ENCODE results near the gene MFAP3L. TPM values are rescaled to one million over a fixed set of nuclear protein-coding genes. Genes with fewer than 3 reads are reported as not detected.

Gene MFAP3L
- total RNA-seq, 5 donors from 2014 or later (not counting 1 experiment from before 2014, with no cell fraction given), result 0.75 to 1.7 (median 0.90) TPM

- DNase-seq, result no peak
- H3K4me3 Mint-ChIP-seq, result no peak overlapping the region
- CTCF ChIA-PET, result no interaction called here
- no peak for ATAC-seq (replicated peaks in 1 of 4)
- H3K27ac Mint-ChIP-seq, result no peak overlapping the region
- H3K4me3 ChIP-seq (ENCODE audit: control insufficient read depth in 1 of 2, extremely low read depth in 1 of 2, low read length in 1 of 2), result no peak overlapping the region
- peaks cover 0 to 10% (median 1%) of the 10 kb centered on the region in 3 donors for H3K4me1 Mint-ChIP-seq
- H3K9me3 Mint-ChIP-seq, result no peaks in the 10 kb centered on the region
- WGBS (ENCODE audit: insufficient coverage), result no CpG with 5 or more reads among the region's 2 CpGs
- H3K36me3 Mint-ChIP-seq, result no peaks in the 10 kb centered on the region
- peaks cover 6 to 9% of the 10 kb centered on the region in 2 donors for H3K27me3 Mint-ChIP-seq
- POLR2A ChIA-PET, result interaction anchor here in 1 of 2 donors (0.6 kb wide), 1 partner anchor 116 kb away, joined by 3 read pairs; no protein-coding TSS in a partner anchor
- H3K4me1 ChIP-seq (ENCODE audit: control insufficient read depth in 1 of 2, extremely low read depth in 1 of 2, insufficient read depth in 2 of 2, low read length in 2 of 2), result no peaks in the 10 kb centered on the region
- no peaks in the 10 kb centered on the region for H3K36me3 ChIP-seq (ENCODE audit: control insufficient read depth in 2 of 2, extremely low read depth in 1 of 2, insufficient read depth in 1 of 2, low read length in 1 of 2)
- no peak overlapping the region for H3K27ac ChIP-seq (ENCODE audit: low read length)
- no peaks in the 10 kb centered on the region for H3K27me3 ChIP-seq (replicated peaks in 1 of 2; ENCODE audit: control insufficient read depth in 2 of 2, extremely low read depth in 1 of 2, insufficient read depth in 2 of 2, low read length in 1 of 2)
- H3K9me3 ChIP-seq, result no peaks in the 10 kb centered on the region
Observed at GRCh38 chr4:169986369-169986768, 39.8 kb downstream of the MFAP3L start.

GRCh38 chr4:169985881-169986280, 40.3 kb downstream of the MFAP3L start:
- H3K27ac ChIP-seq (ENCODE audit: low read length), result no peak overlapping the region
- ChIA-PET POLR2A (interaction anchor here in 1 of 2 donors (0.6 to 0.7 kb wide), 2 partner anchors 116 to 424 kb away, joined by 3 to 5 read pairs; no protein-coding TSS in a partner anchor), CTCF (interaction anchor here in 1 of 2 donors (0.9 kb wide), 1 partner anchor 13 kb away, joined by 3 read pairs; no protein-coding TSS in a partner anchor)
- Mint-ChIP-seq H3K27ac (no peak overlapping the region), H3K4me1 (peaks cover 0 to 10% (median 1%) of the 10 kb centered on the region in 3 donors), H3K9me3 (no peaks in the 10 kb centered on the region), H3K27me3 (peaks cover 10 to 13% of the 10 kb centered on the region in 2 donors), H3K36me3 (no peaks in the 10 kb centered on the region), H3K4me3 (no peak overlapping the region)
- no peaks in the 10 kb centered on the region for H3K36me3 ChIP-seq (ENCODE audit: control insufficient read depth in 2 of 2, extremely low read depth in 1 of 2, insufficient read depth in 1 of 2, low read length in 1 of 2)
- no peaks in the 10 kb centered on the region for H3K9me3 ChIP-seq
- no peak overlapping the region for H3K4me3 ChIP-seq (ENCODE audit: control insufficient read depth in 1 of 2, extremely low read depth in 1 of 2, low read length in 1 of 2)
- DNase-seq (no peak), ATAC-seq (replicated peaks in 1 of 4) (no peak)
- peaks cover 0 to 3% of the 10 kb centered on the region in 2 experiments for H3K27me3 ChIP-seq (replicated peaks in 1 of 2; ENCODE audit: control insufficient read depth in 2 of 2, extremely low read depth in 1 of 2, insufficient read depth in 2 of 2, low read length in 1 of 2)
- WGBS (ENCODE audit: insufficient coverage), result 100% methylated on average over 1 of the region's 2 CpGs
- H3K4me1 ChIP-seq (ENCODE audit: control insufficient read depth in 1 of 2, extremely low read depth in 1 of 2, insufficient read depth in 2 of 2, low read length in 2 of 2), result no peaks in the 10 kb centered on the region

- DNase-seq (no peak), ATAC-seq (replicated peaks in 1 of 4) (no peak)
- Mint-ChIP-seq H3K9me3 (no peaks in the 10 kb centered on the region), H3K36me3 (no peaks in the 10 kb centered on the region), H3K4me1 (peaks cover 0 to 10% (median 1%) of the 10 kb centered on the region in 3 donors), H3K4me3 (no peak overlapping the region), H3K27me3 (peaks cover 12 to 14% of the 10 kb centered on the region in 2 donors), H3K27ac (no peak overlapping the region)
- no peak overlapping the region for H3K27ac ChIP-seq (ENCODE audit: low read length)
- CTCF ChIA-PET, result interaction anchor here in 1 of 2 donors (0.9 kb wide), 1 partner anchor 14 kb away, joined by 3 read pairs; no protein-coding TSS in a partner anchor
- H3K27me3 ChIP-seq (replicated peaks in 1 of 2; ENCODE audit: control insufficient read depth in 2 of 2, extremely low read depth in 1 of 2, insufficient read depth in 2 of 2, low read length in 1 of 2), result peaks cover 0 to 3% of the 10 kb centered on the region in 2 experiments
- H3K4me3 ChIP-seq (ENCODE audit: control insufficient read depth in 1 of 2, extremely low read depth in 1 of 2, low read length in 1 of 2), result no peak overlapping the region
- 50% methylated on average over 1 of the region's 4 CpGs for WGBS (ENCODE audit: insufficient coverage)
- H3K9me3 ChIP-seq, result no peaks in the 10 kb centered on the region
- no peaks in the 10 kb centered on the region for H3K4me1 ChIP-seq (ENCODE audit: control insufficient read depth in 1 of 2, extremely low read depth in 1 of 2, insufficient read depth in 2 of 2, low read length in 2 of 2)
- no peaks in the 10 kb centered on the region for H3K36me3 ChIP-seq (ENCODE audit: control insufficient read depth in 2 of 2, extremely low read depth in 1 of 2, insufficient read depth in 1 of 2, low read length in 1 of 2)
- POLR2A ChIA-PET, result no interaction called here
Observed at GRCh38 chr4:169984745-169985144, 41.5 kb downstream of the MFAP3L start.

- no peak for ATAC-seq (replicated peaks in 1 of 4)
Observed at GRCh38 chr4:169984173-169984572, 42.0 kb downstream of the MFAP3L start.

GRCh38 chr4:169976951-169977350, 49.2 kb downstream of the MFAP3L start:
- no peak overlapping the region for H3K27ac ChIP-seq (ENCODE audit: low read length)
- no peak overlapping the region for H3K4me3 ChIP-seq (ENCODE audit: control insufficient read depth in 1 of 2, extremely low read depth in 1 of 2, low read length in 1 of 2)
- no peaks in the 10 kb centered on the region for H3K36me3 Mint-ChIP-seq
- H3K9me3 Mint-ChIP-seq, result no peaks in the 10 kb centered on the region
- peaks cover 0 to 12% of the 10 kb centered on the region in 2 experiments for H3K27me3 ChIP-seq (replicated peaks in 1 of 2; ENCODE audit: control insufficient read depth in 2 of 2, extremely low read depth in 1 of 2, insufficient read depth in 2 of 2, low read length in 1 of 2)
- peaks cover 32 to 40% of the 10 kb centered on the region in 2 donors for H3K27me3 Mint-ChIP-seq
- ATAC-seq (replicated peaks in 1 of 4) (no peak), DNase-seq (no peak)
- no CpG with 5 or more reads among the region's 1 CpG for WGBS (ENCODE audit: insufficient coverage)
- H3K4me3 Mint-ChIP-seq, result no peak overlapping the region
- H3K9me3 ChIP-seq, result no peaks in the 10 kb centered on the region
- CTCF ChIA-PET, result no interaction called here
- no peaks in the 10 kb centered on the region for H3K4me1 Mint-ChIP-seq
- no peaks in the 10 kb centered on the region for H3K36me3 ChIP-seq (ENCODE audit: control insufficient read depth in 2 of 2, extremely low read depth in 1 of 2, insufficient read depth in 1 of 2, low read length in 1 of 2)
- POLR2A ChIA-PET, result no interaction called here
- H3K4me1 ChIP-seq (ENCODE audit: control insufficient read depth in 1 of 2, extremely low read depth in 1 of 2, insufficient read depth in 2 of 2, low read length in 2 of 2), result no peaks in the 10 kb centered on the region
- H3K27ac Mint-ChIP-seq, result no peak overlapping the region

More at GRCh38 chr4:169984173-169984572, 42.0 kb downstream of the MFAP3L start:
- DNase-seq, result no peak
- Histone ChIP-seq H3K4me1 (ENCODE audit: control insufficient read depth in 1 of 2, extremely low read depth in 1 of 2, insufficient read depth in 2 of 2, low read length in 2 of 2) (no peaks in the 10 kb centered on the region), H3K36me3 (ENCODE audit: control insufficient read depth in 2 of 2, extremely low read depth in 1 of 2, insufficient read depth in 1 of 2, low read length in 1 of 2) (no peaks in the 10 kb centered on the region), H3K27ac (ENCODE audit: low read length) (no peak overlapping the region), H3K27me3 (replicated peaks in 1 of 2; ENCODE audit: control insufficient read depth in 2 of 2, extremely low read depth in 1 of 2, insufficient read depth in 2 of 2, low read length in 1 of 2) (peaks cover 0 to 3% of the 10 kb centered on the region in 2 experiments), H3K9me3 (no peaks in the 10 kb centered on the region), H3K4me3 (ENCODE audit: control insufficient read depth in 1 of 2, extremely low read depth in 1 of 2, low read length in 1 of 2) (no peak overlapping the region)
- no peaks in the 10 kb centered on the region for H3K9me3 Mint-ChIP-seq
- H3K4me3 Mint-ChIP-seq, result no peak overlapping the region
- POLR2A ChIA-PET, result no interaction called here
- H3K27ac Mint-ChIP-seq, result no peak overlapping the region
- CTCF ChIA-PET, result no interaction called here
- peaks cover 0 to 10% (median 1%) of the 10 kb centered on the region in 3 donors for H3K4me1 Mint-ChIP-seq
- peaks cover 12 to 18% of the 10 kb centered on the region in 2 donors for H3K27me3 Mint-ChIP-seq
- WGBS (ENCODE audit: insufficient coverage), result 39% methylated on average over 2 of the region's 3 CpGs
- H3K36me3 Mint-ChIP-seq, result no peaks in the 10 kb centered on the region

- Histone ChIP-seq H3K27ac (ENCODE audit: low read length) (no peak overlapping the region), H3K36me3 (ENCODE audit: control insufficient read depth in 2 of 2, extremely low read depth in 1 of 2, insufficient read depth in 1 of 2, low read length in 1 of 2) (no peaks in the 10 kb centered on the region), H3K4me1 (ENCODE audit: control insufficient read depth in 1 of 2, extremely low read depth in 1 of 2, insufficient read depth in 2 of 2, low read length in 2 of 2) (no peaks in the 10 kb centered on the region), H3K27me3 (replicated peaks in 1 of 2; ENCODE audit: control insufficient read depth in 2 of 2, extremely low read depth in 1 of 2, insufficient read depth in 2 of 2, low read length in 1 of 2) (peaks cover 0 to 11% of the 10 kb centered on the region in 2 experiments), H3K4me3 (ENCODE audit: control insufficient read depth in 1 of 2, extremely low read depth in 1 of 2, low read length in 1 of 2) (no peak overlapping the region), H3K9me3 (no peaks in the 10 kb centered on the region)
- ChIA-PET POLR2A (no interaction called here), CTCF (no interaction called here)
- no peaks in the 10 kb centered on the region for H3K4me1 Mint-ChIP-seq
- DNase-seq (no peak), ATAC-seq (replicated peaks in 1 of 4) (no peak)
- H3K27ac Mint-ChIP-seq, result no peak overlapping the region
- H3K36me3 Mint-ChIP-seq, result no peaks in the 10 kb centered on the region
- H3K27me3 Mint-ChIP-seq, result peaks cover 24 to 33% of the 10 kb centered on the region in 2 donors
- H3K4me3 Mint-ChIP-seq, result no peak overlapping the region
- no peaks in the 10 kb centered on the region for H3K9me3 Mint-ChIP-seq
- WGBS (ENCODE audit: insufficient coverage), result 74% methylated on average over 7 of the region's 14 CpGs
Observed at GRCh38 chr4:169975838-169976796, 50.1 kb downstream of the MFAP3L start.
